ENCODE measurements around the gene SLC7A9.

DNA sequence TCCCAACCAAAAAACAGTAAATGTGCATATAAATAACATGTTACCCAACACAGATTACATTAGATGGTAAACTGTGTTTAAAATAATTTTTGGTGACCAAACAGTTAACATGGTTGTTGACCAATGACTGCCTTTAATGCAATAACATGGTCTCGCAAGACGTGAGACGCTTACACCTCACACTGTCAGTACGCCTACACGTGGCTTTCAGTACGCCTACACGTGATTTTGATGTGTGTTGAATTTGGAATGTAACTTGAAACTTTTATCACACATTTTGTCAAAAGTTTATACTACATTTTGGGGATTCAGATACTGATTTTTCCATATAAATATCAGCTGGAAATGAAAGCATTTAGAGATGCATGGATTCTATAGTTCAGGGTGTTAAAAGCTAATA, 32.0 kb downstream of the SLC7A9 start:
- TF ChIP-seq POLR2AphosphoS5 (IDR thresholded peaks at IDR 0.05; ENCODE audit: low read depth, low read length): no peak
- TF ChIP-seq POLR2A (IDR thresholded peaks at IDR 0.05; ENCODE audit: low read depth, low read length): no peak
- no peak for TF ChIP-seq TAF1 (IDR thresholded peaks at IDR 0.05; ENCODE audit: borderline replicate concordance, low read depth, low read length)

Measured in GM12892 (cell line).